22Rv1 (cell line): ENCODE measurements around the gene XCL1.

ENCODE experiments used
- ZFX ChIP-seq: fragments of 450-650 bp; IDR thresholded peaks from 2 replicates; pipeline ENCODE4 v1.6.1; 2017; ENCODE audit warnings: antibody characterized with exemption, borderline replicate concordance
- TF ChIP-seq, protein P1 (sequence below): fragments of 450-650 bp; IDR thresholded peaks from 2 replicates; pipeline ENCODE4 v1.5.1; 2017; ENCODE audit warnings: mild to moderate bottlenecking

DNA sequence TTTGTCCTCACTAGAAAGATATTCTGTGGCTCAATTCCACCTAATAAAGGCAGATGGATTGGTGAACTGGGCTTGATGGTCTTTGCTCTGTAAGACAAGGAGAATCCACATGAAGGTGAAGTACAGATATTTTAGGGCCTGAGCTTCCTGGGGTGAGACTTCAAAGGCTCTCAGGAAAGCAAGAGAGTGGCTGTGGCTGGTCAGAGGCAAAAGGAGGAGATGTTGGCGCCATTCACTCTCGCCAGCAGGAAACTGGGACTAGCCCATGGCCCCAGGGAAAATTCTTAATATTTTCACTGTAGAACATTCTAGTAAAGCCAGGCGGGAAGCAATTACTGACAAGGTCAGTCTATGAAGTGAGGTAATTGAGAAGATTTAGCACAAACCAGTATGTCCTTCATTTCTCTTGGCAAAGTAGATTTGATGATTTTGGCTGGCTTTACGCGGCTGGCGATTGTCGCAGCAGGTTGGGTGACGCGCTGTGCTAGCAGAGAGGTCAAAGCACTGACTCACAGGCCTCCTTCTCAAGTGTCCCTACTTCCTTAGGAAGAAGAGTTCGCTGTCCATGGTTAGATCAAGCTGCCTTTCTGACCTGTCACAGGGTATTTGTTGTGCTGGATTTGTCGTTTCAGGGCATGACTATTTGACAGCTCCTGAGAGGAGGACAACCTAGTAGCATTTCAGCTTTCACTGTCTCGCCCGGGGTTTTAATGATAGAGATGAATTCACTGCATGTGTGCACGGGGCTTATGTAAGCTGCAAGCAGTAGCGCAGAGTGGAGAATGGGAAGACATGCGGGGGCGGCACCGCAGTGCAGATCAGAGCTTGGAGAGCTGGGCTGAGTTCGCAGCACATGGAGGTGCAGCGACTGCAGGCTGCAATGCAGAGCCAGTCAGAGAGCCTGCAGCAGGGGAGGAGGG, 32.7 kb downstream of the XCL1 start:
- TF ChIP-seq, protein P1, sequence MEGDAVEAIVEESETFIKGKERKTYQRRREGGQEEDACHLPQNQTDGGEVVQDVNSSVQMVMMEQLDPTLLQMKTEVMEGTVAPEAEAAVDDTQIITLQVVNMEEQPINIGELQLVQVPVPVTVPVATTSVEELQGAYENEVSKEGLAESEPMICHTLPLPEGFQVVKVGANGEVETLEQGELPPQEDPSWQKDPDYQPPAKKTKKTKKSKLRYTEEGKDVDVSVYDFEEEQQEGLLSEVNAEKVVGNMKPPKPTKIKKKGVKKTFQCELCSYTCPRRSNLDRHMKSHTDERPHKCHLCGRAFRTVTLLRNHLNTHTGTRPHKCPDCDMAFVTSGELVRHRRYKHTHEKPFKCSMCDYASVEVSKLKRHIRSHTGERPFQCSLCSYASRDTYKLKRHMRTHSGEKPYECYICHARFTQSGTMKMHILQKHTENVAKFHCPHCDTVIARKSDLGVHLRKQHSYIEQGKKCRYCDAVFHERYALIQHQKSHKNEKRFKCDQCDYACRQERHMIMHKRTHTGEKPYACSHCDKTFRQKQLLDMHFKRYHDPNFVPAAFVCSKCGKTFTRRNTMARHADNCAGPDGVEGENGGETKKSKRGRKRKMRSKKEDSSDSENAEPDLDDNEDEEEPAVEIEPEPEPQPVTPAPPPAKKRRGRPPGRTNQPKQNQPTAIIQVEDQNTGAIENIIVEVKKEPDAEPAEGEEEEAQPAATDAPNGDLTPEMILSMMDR, result no peak
- no peak for TF ChIP-seq ZFX
